Measurements from ENCODE around the gene RAPGEFL1. TPM values are rescaled to one million over a fixed set of nuclear protein-coding genes. Genes with fewer than 3 reads are reported as not detected.

The RAPGEFL1 gene
- total and polyA plus RNA-seq, 10 of the 15 experiments (the other 5 are each of a cell fraction or from before 2014, with no cell fraction given) = 0.13 to 3.2 (median 1.5) TPM

DNA sequence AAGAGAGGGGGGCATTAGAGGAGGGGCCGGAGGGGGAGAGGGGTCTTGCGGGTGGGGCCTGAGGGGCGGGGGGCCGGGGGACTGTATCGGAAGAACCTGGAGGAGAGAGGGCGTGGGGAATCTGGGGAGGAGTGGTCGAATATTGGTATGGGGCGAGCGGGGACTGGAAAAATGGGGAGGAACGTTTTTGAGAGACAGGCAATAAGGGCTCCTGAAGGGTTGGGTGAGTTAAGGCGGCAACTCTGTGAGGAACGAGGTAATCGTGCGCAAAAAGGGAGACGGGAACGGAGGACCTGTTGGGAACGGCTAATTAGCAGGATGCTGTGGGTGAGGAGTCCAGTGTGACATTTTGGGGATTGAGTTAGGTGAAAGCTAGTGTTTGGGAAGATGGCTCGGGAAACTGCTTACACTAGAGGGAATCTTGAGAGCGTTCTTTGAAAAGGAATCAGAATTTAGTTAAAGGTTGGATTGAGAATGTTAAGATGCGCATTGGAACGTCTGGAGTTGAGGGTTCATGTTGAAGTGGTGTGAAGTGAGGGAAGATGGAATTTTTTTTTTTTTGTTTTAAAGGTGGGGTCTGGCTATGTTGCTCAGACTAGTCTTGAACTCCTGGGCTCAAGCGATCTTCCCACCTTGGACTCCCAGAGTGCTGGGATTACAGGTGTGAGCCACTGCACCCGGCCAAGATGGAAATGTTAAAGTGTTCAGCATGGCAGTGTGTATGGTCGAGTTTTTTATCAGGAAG, 42.5 kb downstream of the RAPGEFL1 start (continued):
- TF ChIP-seq E2F8 (IDR thresholded peaks at IDR 0.05; ENCODE audit: low read depth, partially characterized antibody) = no peak
- no peak for TF ChIP-seq MEF2A (IDR thresholded peaks at IDR 0.05; ENCODE audit: insufficient read depth, low read depth, low read length)
- no peak for TF ChIP-seq RFX5 (IDR thresholded peaks at IDR 0.05; ENCODE audit: low read depth, low read length)
- no peak for TF ChIP-seq TCF3 (IDR thresholded peaks at IDR 0.05; ENCODE audit: borderline replicate concordance, insufficient read depth, low read depth, low read length)
- TF ChIP-seq, protein P1, sequence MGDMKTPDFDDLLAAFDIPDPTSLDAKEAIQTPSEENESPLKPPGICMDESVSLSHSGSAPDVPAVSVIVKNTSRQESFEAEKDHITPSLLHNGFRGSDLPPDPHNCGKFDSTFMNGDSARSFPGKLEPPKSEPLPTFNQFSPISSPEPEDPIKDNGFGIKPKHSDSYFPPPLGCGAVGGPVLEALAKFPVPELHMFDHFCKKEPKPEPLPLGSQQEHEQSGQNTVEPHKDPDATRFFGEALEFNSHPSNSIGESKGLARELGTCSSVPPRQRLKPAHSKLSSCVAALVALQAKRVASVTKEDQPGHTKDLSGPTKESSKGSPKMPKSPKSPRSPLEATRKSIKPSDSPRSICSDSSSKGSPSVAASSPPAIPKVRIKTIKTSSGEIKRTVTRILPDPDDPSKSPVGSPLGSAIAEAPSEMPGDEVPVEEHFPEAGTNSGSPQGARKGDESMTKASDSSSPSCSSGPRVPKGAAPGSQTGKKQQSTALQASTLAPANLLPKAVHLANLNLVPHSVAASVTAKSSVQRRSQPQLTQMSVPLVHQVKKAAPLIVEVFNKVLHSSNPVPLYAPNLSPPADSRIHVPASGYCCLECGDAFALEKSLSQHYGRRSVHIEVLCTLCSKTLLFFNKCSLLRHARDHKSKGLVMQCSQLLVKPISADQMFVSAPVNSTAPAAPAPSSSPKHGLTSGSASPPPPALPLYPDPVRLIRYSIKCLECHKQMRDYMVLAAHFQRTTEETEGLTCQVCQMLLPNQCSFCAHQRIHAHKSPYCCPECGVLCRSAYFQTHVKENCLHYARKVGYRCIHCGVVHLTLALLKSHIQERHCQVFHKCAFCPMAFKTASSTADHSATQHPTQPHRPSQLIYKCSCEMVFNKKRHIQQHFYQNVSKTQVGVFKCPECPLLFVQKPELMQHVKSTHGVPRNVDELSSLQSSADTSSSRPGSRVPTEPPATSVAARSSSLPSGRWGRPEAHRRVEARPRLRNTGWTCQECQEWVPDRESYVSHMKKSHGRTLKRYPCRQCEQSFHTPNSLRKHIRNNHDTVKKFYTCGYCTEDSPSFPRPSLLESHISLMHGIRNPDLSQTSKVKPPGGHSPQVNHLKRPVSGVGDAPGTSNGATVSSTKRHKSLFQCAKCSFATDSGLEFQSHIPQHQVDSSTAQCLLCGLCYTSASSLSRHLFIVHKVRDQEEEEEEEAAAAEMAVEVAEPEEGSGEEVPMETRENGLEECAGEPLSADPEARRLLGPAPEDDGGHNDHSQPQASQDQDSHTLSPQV (IDR thresholded peaks at IDR 0.05) = no peak
